SH-SY5Y (cell line): ENCODE data around the gene NCAM1.

Experiments
- GATA2 ChIP-seq: IDR thresholded peaks from 2 replicates; pipeline ENCODE4 v1.6.1; 2011; ENCODE audit warnings: mild to moderate bottlenecking, low read depth, low read length
- GATA3 ChIP-seq: IDR thresholded peaks from 2 replicates; pipeline ENCODE4 v1.6.1; 2011; ENCODE audit warnings: low read depth, mild to moderate bottlenecking, low read length, moderate library complexity

GRCh38 chr11:112972399-112973145 is 11.4 kb downstream of the NCAM1 start:
- TF ChIP-seq GATA2 (no peak), GATA3 (no peak)
